Ovary (tissue), 9 donors: ENCODE measurements around the gene KLF13. TPM values are rescaled to one million over a fixed set of nuclear protein-coding genes. Genes with fewer than 3 reads are reported as not detected.

Experiments used
- DNase-seq, 5 donors: peaks; one replicate each; pipeline ENCODE4 v3.0.0-alpha.2; 2019 to 2020
- H3K27ac ChIP-seq, 2 donors: fragments of 200-600 bp; one replicate each; pipeline versions ENCODE4 v1.5.1 to v1.8.0; 2019 to 2022
- H3K27me3 ChIP-seq: fragments of 200-600 bp; one replicate; pipeline ENCODE4 v1.8.0; 2022
- H3K36me3 ChIP-seq: fragments of 200-600 bp; sonication (generic); one replicate; pipeline ENCODE4 v1.5.1; 2019
- H3K4me1 ChIP-seq: one replicate; pipeline ENCODE4 v1.8.1; 2013; ENCODE audit warnings: mild to moderate bottlenecking, moderate library complexity; ENCODE audit not compliant: insufficient read depth
- H3K4me3 ChIP-seq: fragments of 200-600 bp; sonication (generic); one replicate; pipeline ENCODE4 v1.5.1; 2017
- H3K9me3 ChIP-seq, 2 donors: fragments of 200-600 bp in 1 of 2; sonication (generic) in 1 of 2; one replicate each; pipeline versions ENCODE4 v1.5.1 to v1.8.1; 2013 to 2019; ENCODE audit warnings: mild to moderate bottlenecking in 1 of 2, moderate library complexity in 1 of 2
- CTCF ChIP-seq, 3 donors: fragments of 450-650 bp in 2 of 3; fragments of 200-600 bp in 1 of 3; IDR thresholded peaks; one replicate each; pipeline versions ENCODE4 v1.5.1 to v1.8.0; 2016 to 2022; ENCODE audit warnings: antibody characterized with exemption in 3 of 3, mild to moderate bottlenecking in 1 of 3
- EP300 ChIP-seq: sonication (generic); formaldehyde crosslinking; IDR thresholded peaks from one replicate; pipeline ENCODE4 v1.6.1; 2017; ENCODE audit warnings: antibody characterized with exemption
- POLR2A ChIP-seq: fragments of 450-650 bp; IDR thresholded peaks from one replicate; pipeline ENCODE4 v1.6.1; 2017; ENCODE audit warnings: antibody characterized with exemption, mild to moderate bottlenecking, moderate library complexity
- WGBS, 3 donors: extraction: QIAGEN DNeasy Blood & Tissue Kit in 1 of 3; methylation state at CpG; one replicate each; pipeline versions ENCODE4 v1.1.5 to v1.1.7; 2013 to 2017; 5-methylcytosine and 5-hydroxymethylcytosine counted together
- intact Hi-C, 4 donors: fragments of 100-400 bp; cut with DNase I; formaldehyde crosslinking; loops; one replicate each; pipeline versions ENCODE4 v1.11.0 to v1.15.1; 2022 to 2023
- polyA plus RNA-seq, 2 donors: library from polyadenylated mRNA; stranded (reverse); fragments of 200-250 nt in 1 of 2; fragments of 350-450 nt in 1 of 2; fragmentation: Illumina TruSeq in 1 of 2; extraction: RNeasy Lipid Tissue Mini Kit (QIAGEN cat#74804) in 1 of 2; gene quantifications; one replicate each; pipeline ENCODE4 v1.2.3, GENCODE V29; 2013 to 2014
- total RNA-seq, 7 donors: library from RNA; depleted of rRNA in 2 of 7; stranded (reverse); fragments of >200 nt in 2 of 7; fragmentation: NEBNext Ultra II Directional in 3 of 7; extraction: Animal tissue kit (Norgen Biotek cat#: 25700) in 3 of 7; gene quantifications; one replicate each; pipeline versions ENCODE4 v1.1.0 to v1.2.4, GENCODE V29; 2016 to 2023
- donor health status: DM: no; HTN: no; CAD: no; lungs with moderate emphysema.
- donor health status: DM: no; HTN: no; CAD: no.
- donor health status: Bipolar disorder and iron deficiency.
- donor health status: DM: yes; HTN: yes; CAD: no.
- donor health status: DM: no; HTN: no; CAD: no.
- donor health status: DM: yes; HTN: yes; CAD: no.

Gene KLF13
- total and polyA plus RNA-seq, 9 donors: 14.8 to 58.2 (median 36.0) TPM

- Histone ChIP-seq H3K4me3 (no peak overlapping the region), H3K4me1 (peaks cover 3% of the 10 kb centered on the region), H3K27me3 (no peaks in the 10 kb centered on the region), H3K27ac (no peak overlapping the region), H3K36me3 (no peaks in the 10 kb centered on the region), H3K9me3 (no peaks in the 10 kb centered on the region)
- DNase-seq: peak in 2 of 5 donors; percentile 44 to 77
- intact Hi-C loops: no loop called here
- no peak for TF ChIP-seq CTCF (IDR thresholded peaks at IDR 0.05)
- TF ChIP-seq POLR2A: no peak
- no peak for TF ChIP-seq EP300
- 56 to 61% (median 58%) methylated on average over 14 of the region's 14 CpGs for WGBS, 3 donors
These were observed 46.0 kb downstream of the KLF13 start for GRCh38 chr15:31372635-31373091.

DNA sequence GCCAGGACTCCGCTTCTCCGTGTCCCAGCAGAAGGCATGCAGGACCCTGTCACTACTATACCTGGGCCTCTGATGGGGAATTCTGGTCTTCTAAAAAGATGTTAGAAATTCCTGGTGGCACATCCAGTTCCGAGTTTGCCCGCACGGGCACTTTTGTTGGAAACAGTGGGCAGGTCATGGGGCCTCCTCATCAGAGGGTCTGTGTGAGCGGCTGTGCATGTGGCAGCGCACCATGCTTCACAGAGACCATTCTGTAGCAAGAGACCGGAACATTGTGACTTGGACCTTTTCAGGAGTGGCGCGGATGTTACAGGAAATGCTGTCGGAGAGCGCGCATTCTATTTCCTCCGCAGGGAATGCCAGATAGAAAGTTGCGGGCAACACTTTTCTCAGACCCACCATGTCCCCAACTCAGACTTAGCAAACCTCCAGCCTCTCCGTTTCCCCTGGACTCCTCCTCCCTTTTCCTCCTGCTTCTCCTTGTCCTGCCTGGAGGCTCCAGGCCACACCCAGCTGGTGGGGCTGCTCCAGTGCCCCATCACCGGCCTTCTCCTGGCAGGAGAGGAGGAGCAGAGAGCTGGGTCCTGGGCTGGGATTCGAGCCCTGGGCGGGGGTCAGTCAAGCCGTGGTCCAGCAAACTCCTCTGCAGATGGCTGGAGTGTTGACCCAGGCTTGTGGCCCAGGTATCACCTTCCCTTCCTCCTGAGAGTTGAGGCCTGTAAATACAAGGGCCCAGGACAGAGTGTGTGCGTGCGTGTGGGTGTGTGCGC lies 46.6 kb downstream of the KLF13 start:
- no peak overlapping the region for H3K27ac ChIP-seq
- DNase-seq: peak in 2 of 5 donors; percentile 13 to 26
- no peaks in the 10 kb centered on the region for H3K9me3 ChIP-seq
- no peak overlapping the region for H3K4me3 ChIP-seq
- no peaks in the 10 kb centered on the region for H3K36me3 ChIP-seq
- TF ChIP-seq POLR2A: no peak
- no peak for TF ChIP-seq CTCF (IDR thresholded peaks at IDR 0.05)
- no peak for TF ChIP-seq EP300
- intact Hi-C loops: no loop called here
- peaks cover 3% of the 10 kb centered on the region for H3K4me1 ChIP-seq
- H3K27me3 ChIP-seq: no peaks in the 10 kb centered on the region
- 88 to 90% (median 88%) methylated on average over 23 of the region's 23 CpGs for WGBS, 3 donors

DNA sequence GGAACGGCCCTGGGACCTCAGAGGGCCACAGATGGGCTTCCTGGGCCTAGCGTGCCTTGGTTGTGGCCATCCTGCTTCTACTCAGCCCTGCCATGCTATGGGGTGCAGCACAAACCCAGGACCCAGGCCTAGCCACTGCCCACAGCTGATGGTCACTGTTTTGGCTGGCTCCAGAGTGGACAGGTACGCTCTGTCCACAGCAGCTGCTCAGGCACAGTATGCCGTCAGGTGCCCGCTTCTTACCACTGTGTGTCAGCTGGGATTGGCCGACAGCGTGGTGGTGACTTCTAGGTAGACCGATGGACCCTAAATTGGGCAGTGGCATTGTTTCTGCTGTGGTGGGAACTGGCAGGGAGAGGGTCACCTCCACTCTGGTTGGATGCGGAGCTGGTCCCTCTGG lies 47.3 kb downstream of the KLF13 start:
- H3K9me3 ChIP-seq: no peaks in the 10 kb centered on the region
- H3K27me3 ChIP-seq: no peaks in the 10 kb centered on the region
- peaks cover 3% of the 10 kb centered on the region for H3K4me1 ChIP-seq
- no peak overlapping the region for H3K27ac ChIP-seq
- no peaks in the 10 kb centered on the region for H3K36me3 ChIP-seq
- TF ChIP-seq EP300: no peak
- no peak for TF ChIP-seq POLR2A
- no peak for TF ChIP-seq CTCF (IDR thresholded peaks at IDR 0.05)
- no peak overlapping the region for H3K4me3 ChIP-seq
- intact Hi-C loops: no loop called here
- peak in 2 of 5 donors; percentile 11 to 28 for DNase-seq
- 88 to 98% (median 95%) methylated on average over 9 of the region's 9 CpGs for WGBS, 3 donors

- no peak for DNase-seq
- Histone ChIP-seq H3K27me3 (no peaks in the 10 kb centered on the region), H3K4me1 (peaks cover 3% of the 10 kb centered on the region), H3K9me3 (no peaks in the 10 kb centered on the region), H3K36me3 (no peaks in the 10 kb centered on the region), H3K27ac (no peak overlapping the region), H3K4me3 (no peak overlapping the region)
- intact Hi-C loops: no loop called here
- TF ChIP-seq EP300 (no peak), POLR2A (no peak), CTCF (IDR thresholded peaks at IDR 0.05) (no peak)
- WGBS, 3 donors: 75 to 81% (median 80%) methylated on average over 8 of the region's 8 CpGs
These were observed 47.9 kb downstream of the KLF13 start for GRCh38 chr15:31374489-31374888.
